Kidney capillary endothelial cell (primary cell): ENCODE measurements around the gene DLGAP3.
"Not testable (repeated sequence)": the region's sequence is repeated elsewhere in the genome, so short reads cannot be mapped to it uniquely, and the experiment has no call there.

ENCODE experiments used
- DNase-seq: peaks from one replicate; pipeline ENCODE4 v3.0.0-alpha.2; 2018; ENCODE audit warnings: low spot score

Gene DLGAP3

DNA sequence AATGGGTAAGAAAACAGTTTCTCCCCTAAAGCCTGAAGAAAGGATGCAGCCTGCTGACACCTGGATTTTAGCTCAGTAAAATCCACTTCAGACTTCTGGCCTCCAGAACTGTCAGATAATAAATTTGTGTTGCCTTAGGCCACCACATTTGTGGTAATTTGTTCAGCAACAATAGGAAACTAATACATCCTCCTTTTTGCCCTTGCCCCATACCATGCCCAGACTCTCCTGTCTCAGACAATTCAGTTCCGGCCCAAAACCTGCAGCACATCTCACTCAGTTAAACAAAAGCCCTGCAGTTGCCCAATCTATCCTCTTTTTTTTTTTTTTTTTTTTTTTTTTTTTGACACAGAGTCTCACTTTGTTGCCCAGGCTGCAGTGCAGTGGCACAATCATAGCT is 95.7 kb downstream of the DLGAP3 start:
- DNase-seq = no peak

DNA sequence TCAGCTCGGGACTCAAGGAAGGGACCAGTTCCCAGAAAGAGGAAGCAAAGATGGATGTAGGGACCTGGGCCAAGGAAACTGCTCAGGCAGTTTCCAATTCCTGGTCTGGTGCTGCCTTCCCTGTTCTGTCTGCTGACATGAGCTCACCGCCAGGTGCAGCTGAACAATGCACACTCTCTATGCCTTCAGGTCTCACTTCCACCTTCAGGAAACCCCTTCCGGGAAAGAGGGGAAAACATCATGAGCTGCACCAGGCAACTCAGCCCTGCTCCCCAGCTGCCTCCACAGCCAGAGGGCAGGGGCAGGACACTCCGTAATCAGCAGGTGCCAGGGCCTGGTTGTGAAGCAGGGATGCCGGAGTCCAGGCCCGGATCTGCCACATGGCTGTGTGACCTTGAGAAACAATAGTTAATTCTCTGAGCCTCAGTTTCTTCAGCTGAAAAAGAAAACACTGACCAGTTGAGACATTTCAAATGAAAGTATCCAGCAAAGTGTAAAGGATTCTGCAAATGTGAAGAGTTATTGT is 97.7 kb downstream of the DLGAP3 start:
- DNase-seq = no peak

DNA sequence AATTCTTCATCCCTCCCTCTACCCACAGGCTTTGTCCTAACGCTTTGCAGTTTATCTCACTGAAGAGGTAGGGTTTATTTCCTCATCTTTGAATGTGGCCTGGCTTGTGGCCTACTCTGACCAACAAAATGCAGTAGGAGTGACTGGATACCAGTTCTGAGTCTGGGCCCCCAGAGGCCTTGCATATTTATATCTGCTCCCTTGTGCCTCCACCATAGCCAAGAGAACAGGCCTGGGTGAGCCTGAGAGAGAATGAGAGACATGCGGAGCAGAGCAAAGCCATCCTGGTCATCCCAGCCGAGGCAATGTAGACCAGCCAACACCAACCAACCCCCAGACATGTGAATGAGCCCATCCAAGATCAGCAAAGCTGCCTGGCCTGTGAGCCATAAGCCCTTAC is 100.2 kb downstream of the DLGAP3 start:
- DNase-seq = no peak

DNA sequence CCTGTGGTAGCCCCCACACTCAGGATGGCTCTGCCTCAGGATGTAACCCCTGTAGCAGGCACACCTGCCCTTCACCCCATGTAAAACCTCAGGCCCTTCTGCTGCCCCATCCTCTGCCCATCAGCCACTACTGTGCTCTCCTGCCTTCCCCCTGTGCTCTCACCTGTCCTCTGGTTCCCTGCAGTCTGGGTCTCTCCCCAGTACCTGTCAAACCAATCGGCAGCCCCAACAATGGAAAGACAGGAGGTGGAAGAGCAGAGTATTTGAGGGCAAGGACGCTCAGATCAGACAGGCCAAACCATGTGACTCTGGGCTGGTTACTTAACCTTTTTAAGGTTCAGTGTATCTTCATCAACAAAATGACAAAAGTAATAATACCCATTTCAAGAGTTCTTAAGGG is 100.8 kb downstream of the DLGAP3 start:
- DNase-seq = no peak

DNA sequence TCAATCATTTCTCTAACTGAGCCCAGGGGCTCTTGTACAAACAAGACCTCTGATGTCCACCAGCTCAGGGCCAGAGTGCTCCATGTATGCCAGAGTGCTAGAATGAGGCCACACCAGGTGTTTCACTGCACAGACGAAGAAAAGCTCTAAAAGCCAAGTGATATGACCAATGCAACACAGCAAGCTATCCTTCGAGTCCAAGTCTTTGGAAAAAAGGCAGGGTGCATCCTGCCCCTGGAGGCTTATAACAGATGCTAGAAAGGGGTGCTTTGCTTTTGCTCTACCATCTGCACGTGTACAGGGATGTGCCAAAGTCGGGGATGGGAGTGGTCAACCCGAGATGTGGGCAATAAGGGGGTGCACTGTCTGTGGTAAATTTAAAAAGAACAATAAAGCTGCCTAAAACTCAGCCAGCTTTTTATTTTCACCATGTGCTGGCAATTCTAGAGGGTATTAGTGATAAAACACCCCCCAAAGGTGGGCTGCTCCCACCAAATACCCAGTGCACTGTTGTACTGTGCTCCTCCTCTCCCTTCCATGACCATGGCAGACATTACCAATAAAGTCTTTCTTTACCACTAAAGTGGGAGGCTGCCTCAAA is 102.0 kb downstream of the DLGAP3 start:
- DNase-seq = no peak

DNA sequence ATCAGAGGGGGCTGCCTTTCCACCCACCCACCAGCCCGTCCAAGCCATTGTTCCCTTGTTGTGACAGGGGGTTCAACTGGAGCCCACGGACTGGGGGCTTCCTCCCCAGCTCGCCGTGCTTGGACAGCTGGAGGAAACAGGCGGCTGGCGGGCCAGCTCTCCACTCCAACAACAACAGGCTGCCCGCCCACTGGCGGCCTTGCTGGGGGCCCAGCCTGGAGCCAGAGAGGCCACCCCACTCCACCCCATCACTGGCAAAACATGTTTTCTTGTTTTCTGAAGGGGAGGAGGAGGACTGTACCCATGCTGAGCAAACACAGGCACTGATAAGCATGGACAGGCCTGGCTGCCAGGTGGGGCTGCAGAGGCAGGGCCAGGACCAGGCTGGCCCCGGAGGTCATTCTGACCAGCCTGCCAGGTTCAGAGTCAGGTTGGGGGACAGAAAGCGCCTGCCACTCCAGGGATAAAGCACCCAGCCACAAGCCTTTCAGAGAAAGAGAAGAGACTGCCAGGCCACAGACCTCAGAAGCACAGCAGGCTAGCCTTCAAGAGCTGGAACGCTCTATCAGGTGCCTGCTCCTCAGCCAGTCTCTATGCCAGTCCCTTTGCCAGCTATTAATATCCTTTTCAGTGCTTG is 103.9 kb downstream of the DLGAP3 start:
- no peak for DNase-seq

DNA sequence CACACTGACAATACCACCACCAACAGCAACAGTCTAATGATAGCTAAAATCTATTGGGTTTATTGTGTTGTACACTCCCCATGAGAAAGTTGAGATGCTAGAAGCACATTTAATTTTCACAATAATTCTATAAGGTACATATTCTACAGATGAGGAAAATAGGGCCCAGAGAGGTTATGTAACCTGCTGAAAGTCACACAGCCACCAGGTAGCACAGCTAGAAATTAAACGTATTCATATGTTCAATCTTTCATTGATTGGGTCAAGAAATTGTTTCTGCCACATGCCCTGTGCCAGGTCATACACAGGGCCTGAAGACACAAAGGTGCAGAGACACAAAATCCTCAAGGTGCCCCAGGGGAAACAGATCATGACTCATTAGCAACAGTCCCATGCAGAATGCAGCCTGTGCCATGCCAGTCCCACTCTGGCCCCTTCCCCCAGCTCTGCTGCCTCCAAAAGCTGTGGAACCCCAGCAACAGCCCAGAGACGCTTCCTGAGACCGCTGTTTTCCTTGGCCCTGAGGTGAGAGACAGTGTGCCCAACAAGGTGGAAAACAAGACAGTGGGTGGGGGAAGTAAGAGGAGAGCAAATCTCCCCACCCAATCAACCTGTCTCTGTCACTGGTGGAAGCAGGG is 104.5 kb downstream of the DLGAP3 start:
- DNase-seq = no peak

DNA sequence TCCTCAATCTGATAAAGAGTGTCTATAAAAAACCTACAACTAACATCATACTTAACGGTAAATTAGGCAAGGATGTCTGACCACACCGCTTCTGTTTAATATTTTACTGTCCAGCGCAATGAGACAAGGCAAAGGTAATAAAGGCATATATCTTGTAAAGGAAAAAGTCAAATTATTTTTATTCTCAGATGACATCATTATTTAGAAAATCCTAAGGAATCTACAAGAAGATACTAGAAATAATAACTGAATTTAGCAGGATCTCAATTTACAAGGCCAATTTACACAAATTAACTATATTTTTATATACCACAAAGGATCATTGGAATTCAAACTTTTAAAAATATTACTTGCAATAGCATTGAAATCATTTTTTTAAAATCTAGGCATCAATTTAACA is 107.2 kb downstream of the DLGAP3 start:
- DNase-seq = no peak

DNA sequence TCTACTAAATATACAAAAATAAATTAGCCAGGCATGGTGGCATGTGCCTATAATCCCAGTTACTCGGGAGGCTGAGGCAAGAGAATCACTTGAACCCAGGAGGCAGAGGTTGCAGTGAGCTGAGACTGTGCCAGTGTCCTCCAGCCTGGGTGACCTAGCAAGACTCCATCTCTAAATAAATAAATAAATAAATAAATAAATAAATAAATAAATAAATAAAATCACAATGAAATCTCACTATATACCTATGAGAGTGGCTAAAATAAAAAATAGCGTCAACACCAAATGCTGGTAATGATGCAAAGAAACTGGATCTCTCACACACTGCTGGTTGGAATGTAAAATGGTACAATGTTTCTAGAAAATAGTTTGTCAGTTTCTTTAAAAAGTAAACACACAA is 110.6 kb downstream of the DLGAP3 start:
- not testable (repeated sequence) for DNase-seq

DNA sequence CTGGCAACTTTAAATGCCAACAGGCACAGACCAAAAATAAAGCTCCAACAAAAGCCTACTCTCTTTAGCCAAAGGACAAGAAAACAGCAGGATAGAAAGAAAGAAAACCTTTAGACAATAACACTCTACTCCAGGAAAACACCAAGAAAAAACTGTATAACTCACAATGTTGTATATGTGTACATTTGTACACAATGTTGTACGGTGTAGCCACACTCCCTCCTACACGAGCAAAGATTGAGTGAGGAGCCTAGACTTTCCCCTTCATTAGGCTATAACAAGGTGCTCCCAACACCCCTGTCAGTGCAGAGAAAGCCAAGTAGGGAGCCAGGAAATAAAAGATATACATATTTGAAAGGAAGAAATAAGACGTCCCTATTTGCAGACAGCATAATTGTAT is 112.7 kb downstream of the DLGAP3 start:
- DNase-seq = no peak

DNA sequence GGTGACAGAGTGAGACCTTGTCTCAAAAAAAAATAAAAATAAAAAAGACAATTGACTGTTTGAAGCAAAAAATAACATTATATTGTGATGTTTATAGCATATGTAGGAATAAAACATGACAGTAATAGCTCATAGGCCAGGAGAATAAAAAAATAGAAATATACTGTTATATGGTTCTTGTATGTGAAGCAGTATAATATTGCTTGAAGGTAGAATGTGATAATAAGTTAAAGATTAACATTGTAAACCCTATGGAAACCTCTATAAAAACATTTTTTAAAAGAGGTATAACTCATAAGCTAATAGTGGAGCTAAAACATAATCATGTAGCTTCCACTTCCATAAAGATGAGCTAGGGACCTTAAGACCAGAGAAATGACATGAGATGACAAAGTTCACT is 113.1 kb downstream of the DLGAP3 start:
- no peak for DNase-seq
